Fibroblast of lung (primary cell): ENCODE data around the gene SLC29A1. TPM values are rescaled to one million over a fixed set of nuclear protein-coding genes. Genes with fewer than 3 reads are reported as not detected.
"Not testable (repeated sequence)": the region's sequence is repeated elsewhere in the genome, so short reads cannot be mapped to it uniquely, and the experiment has no call there.

Experiments
- DNase-seq, 2 donors: peaks; one replicate each; pipeline versions ENCODE4 v3.0.0 to v3.0.0-alpha.2; 2010; ENCODE audit warnings: low read depth in 2 of 2
- H2AFZ ChIP-seq: 2 replicates; pipeline ENCODE4 v1.5.1; 2012; ENCODE audit warnings: low read length, control low read depth, inconsistent platforms
- H3K27ac ChIP-seq: 2 replicates; pipeline ENCODE4 v1.5.1; 2011; ENCODE audit warnings: low read length, control low read depth; ENCODE audit not compliant: insufficient read depth
- H3K27me3 ChIP-seq: 2 replicates; pipeline ENCODE4 v1.5.1; 2011; ENCODE audit warnings: mild to moderate bottlenecking, low read length; ENCODE audit not compliant: control insufficient read depth, insufficient read depth
- H3K36me3 ChIP-seq: 2 replicates; pipeline ENCODE4 v1.5.1; 2011; ENCODE audit warnings: low read length; ENCODE audit not compliant: control insufficient read depth, insufficient read depth
- H3K4me1 ChIP-seq: 2 replicates; pipeline ENCODE4 v1.5.1; 2011; ENCODE audit warnings: low read length; ENCODE audit not compliant: control insufficient read depth, insufficient read depth; ENCODE audit errors: extremely low read depth
- H3K4me2 ChIP-seq: 2 replicates; pipeline ENCODE4 v1.5.1; 2011; ENCODE audit warnings: low read length, control low read depth; ENCODE audit not compliant: insufficient read depth; ENCODE audit errors: extremely low read depth
- H3K4me3 ChIP-seq, 4 experiments: fragments of 200-600 bp in 1 of 4; sonication (generic) in 1 of 4; replicated peaks in 1 of 4; 2 replicates each; pipeline ENCODE4 v1.5.1; 2011 to 2016; ENCODE audit warnings: low read length in 4 of 4, low read depth in 3 of 4, mild to moderate bottlenecking in 3 of 4, control low read depth in 2 of 4, inconsistent platforms in 1 of 4, mixed read lengths in 1 of 4; ENCODE audit not compliant: insufficient read depth in 1 of 4; ENCODE audit errors: control extremely low read depth in 1 of 4
- H3K79me2 ChIP-seq: 2 replicates; pipeline ENCODE4 v1.5.1; 2012; ENCODE audit warnings: mild to moderate bottlenecking, low read length, inconsistent platforms; ENCODE audit not compliant: control insufficient read depth, insufficient read depth
- H3K9ac ChIP-seq: 2 replicates; pipeline ENCODE4 v1.5.1; 2011; ENCODE audit warnings: mild to moderate bottlenecking, low read length, control low read depth; ENCODE audit not compliant: insufficient read depth
- H3K9me3 ChIP-seq: 2 replicates; pipeline ENCODE4 v1.5.1; 2012; ENCODE audit warnings: low read depth, low read length; ENCODE audit not compliant: control insufficient read depth, insufficient read depth
- H4K20me1 ChIP-seq: 2 replicates; pipeline ENCODE4 v1.5.1; 2011; ENCODE audit warnings: low read length; ENCODE audit not compliant: control insufficient read depth, insufficient read depth; ENCODE audit errors: extremely low read depth
- CTCF ChIP-seq, 2 donors: IDR thresholded peaks in 1 of 2; conservative IDR thresholded peaks in 1 of 2; 1 replicate in 1 of 2; 2 replicates in 1 of 2; pipeline ENCODE4 v1.5.1; 2011 to 2012; ENCODE audit warnings: low read length in 2 of 2, control low read depth in 1 of 2, inconsistent platforms in 1 of 2, low read depth in 1 of 2, mild to moderate bottlenecking in 1 of 2
- EZH2 ChIP-seq: IDR thresholded peaks from 2 replicates; pipeline ENCODE4 v1.5.1; 2012; ENCODE audit warnings: low read length, control low read depth, mild to moderate bottlenecking; ENCODE audit errors: missing control alignments
- polyA plus RNA-seq, 2 donors: library from polyadenylated mRNA; depleted of rRNA in 1 of 2; stranded (reverse) in 1 of 2; unstranded in 1 of 2; fragments of >200 nt; gene quantifications; 2 replicates each; pipeline ENCODE4 v1.2.1, GENCODE V29; 2011 to 2012; ENCODE audit warnings: missing spikeins in 1 of 2
- total RNA-seq: library from RNA; depleted of rRNA; stranded (reverse); fragments of >200 nt; gene quantifications from 2 replicates; pipeline ENCODE4 v1.2.1, GENCODE V29; 2014

The SLC29A1 gene
- total and polyA plus RNA-seq, 2 donors (not counting 1 experiment from before 2014, with no cell fraction given): 13.4 to 21.9 TPM

GRCh38 chr6:44230034-44230675 is 6.8 kb downstream of the SLC29A1 start:
- Histone ChIP-seq H3K27ac (no peak overlapping the region), H3K79me2 (no peaks in the 10 kb centered on the region), H4K20me1 (no peaks in the 10 kb centered on the region)

GRCh38 chr6:44231426-44231825 is 8.0 kb downstream of the SLC29A1 start:
- H3K9ac ChIP-seq, H3K36me3 ChIP-seq, H4K20me1 ChIP-seq, H2AFZ ChIP-seq, H3K4me3 ChIP-seq, H3K4me2 ChIP-seq, H3K9me3 ChIP-seq, H3K27me3 ChIP-seq, DNase-seq, H3K79me2 ChIP-seq, H3K27ac ChIP-seq: not testable (repeated sequence)
- H3K4me1 ChIP-seq: peaks cover 13% of the 10 kb centered on the region

More at GRCh38 chr6:44230034-44230675, 6.8 kb downstream of the SLC29A1 start:
- DNase-seq: no peak
- Histone ChIP-seq H3K9ac (no peak overlapping the region), H3K9me3 (no peaks in the 10 kb centered on the region), H3K4me3 (no peak overlapping the region), H3K27me3 (no peaks in the 10 kb centered on the region), H2AFZ (no peak overlapping the region), H3K4me2 (no peak overlapping the region), H3K36me3 (peaks cover 6% of the 10 kb centered on the region), H3K4me1 (peaks cover 13% of the 10 kb centered on the region)
- no peak for TF ChIP-seq EZH2
- TF ChIP-seq CTCF (conservative IDR thresholded peaks at IDR 0.05 in 1 of 2, IDR thresholded peaks at IDR 0.05 in 1 of 2; ENCODE audit: low read depth in 1 of 2, low read length in 2 of 2): no peak

DNA sequence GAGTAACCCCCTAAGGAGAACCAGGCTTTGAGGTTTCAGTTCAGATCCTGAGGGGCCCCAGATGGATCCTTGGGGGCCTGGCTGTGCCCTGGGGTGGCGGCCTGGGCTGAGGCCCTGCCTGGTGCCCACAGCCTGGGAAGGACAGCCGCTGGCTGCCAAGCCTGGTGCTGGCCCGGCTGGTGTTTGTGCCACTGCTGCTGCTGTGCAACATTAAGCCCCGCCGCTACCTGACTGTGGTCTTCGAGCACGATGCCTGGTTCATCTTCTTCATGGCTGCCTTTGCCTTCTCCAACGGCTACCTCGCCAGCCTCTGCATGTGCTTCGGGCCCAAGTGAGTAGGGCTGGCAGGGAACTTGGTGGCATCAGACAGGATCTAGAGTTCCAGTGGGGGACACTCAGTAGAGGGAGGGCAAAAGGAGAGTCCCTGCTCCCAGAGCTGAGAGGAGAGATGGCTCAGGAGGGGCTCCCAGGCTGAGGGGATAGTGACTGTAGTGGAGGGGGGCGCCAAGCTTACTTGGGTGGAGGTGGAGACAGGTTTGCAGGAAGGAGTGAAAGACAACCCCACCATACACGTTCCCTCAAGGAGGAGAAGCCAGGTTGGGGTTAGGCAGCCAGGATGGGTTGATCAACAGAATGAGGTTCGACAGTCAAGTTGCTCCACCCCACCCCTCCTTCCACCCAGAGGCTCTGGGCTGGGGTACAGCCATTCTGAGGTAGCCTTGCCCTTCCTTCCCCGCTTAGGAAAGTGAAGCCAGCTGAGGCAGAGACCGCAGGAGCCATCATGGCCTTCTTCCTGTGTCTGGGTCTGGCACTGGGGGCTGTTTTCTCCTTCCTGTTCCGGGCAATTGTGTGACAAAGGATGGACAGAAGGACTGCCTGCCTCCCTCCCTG is 9.5 kb downstream of the SLC29A1 start:
- no peak overlapping the region for H3K4me3 ChIP-seq
- H3K9me3 ChIP-seq: no peaks in the 10 kb centered on the region
- no peak for TF ChIP-seq EZH2
- peaks cover 6% of the 10 kb centered on the region for H3K36me3 ChIP-seq
- H2AFZ ChIP-seq: no peak overlapping the region
- H3K79me2 ChIP-seq: no peaks in the 10 kb centered on the region
- no peak overlapping the region for H3K4me2 ChIP-seq
- H3K27ac ChIP-seq: no peak overlapping the region
- peaks cover 18% of the 10 kb centered on the region for H3K4me1 ChIP-seq
- no peak overlapping the region for H3K9ac ChIP-seq
- DNase-seq: no peak
- no peaks in the 10 kb centered on the region for H3K27me3 ChIP-seq
- no peaks in the 10 kb centered on the region for H4K20me1 ChIP-seq
